Peyer's patch (tissue), 4 donors: ENCODE measurements around the gene TMOD1. TPM values are rescaled to one million over a fixed set of nuclear protein-coding genes. Genes with fewer than 3 reads are reported as not detected.

ENCODE experiments used
- DNase-seq, 3 donors: peaks; one replicate each; pipeline ENCODE4 v3.0.0-alpha.2; 2017 to 2019
- H3K27ac ChIP-seq, 4 donors: fragments of 200-600 bp; sonication (generic); one replicate each; pipeline ENCODE4 v1.5.1; 2016 to 2019
- H3K27me3 ChIP-seq, 2 donors: fragments of 200-600 bp; sonication (generic); one replicate each; pipeline ENCODE4 v1.5.1; 2019
- H3K36me3 ChIP-seq, 3 donors: fragments of 200-600 bp; sonication (generic); one replicate each; pipeline ENCODE4 v1.5.1; 2016 to 2019
- H3K4me1 ChIP-seq, 4 donors: fragments of 200-600 bp; sonication (generic); one replicate each; pipeline ENCODE4 v1.5.1; 2016 to 2019
- H3K4me3 ChIP-seq, 4 donors: fragments of 200-600 bp; sonication (generic); 1 replicate in 3 of 4; 2 replicates in 1 of 4; pipeline ENCODE4 v1.5.1; 2016 to 2019; ENCODE audit warnings: mild to moderate bottlenecking in 1 of 4
- H3K9me3 ChIP-seq, 4 donors: fragments of 200-600 bp; sonication (generic); one replicate each; pipeline ENCODE4 v1.5.1; 2016 to 2019; ENCODE audit warnings: mild to moderate bottlenecking in 1 of 4
- POLR2A ChIP-seq, 2 donors: fragments of 450-650 bp; IDR thresholded peaks; one replicate each; pipeline ENCODE4 v1.5.1; 2017; ENCODE audit warnings: antibody characterized with exemption in 2 of 2, mild to moderate bottlenecking in 2 of 2, moderate library complexity in 2 of 2
- total RNA-seq, 4 donors: library from RNA; depleted of rRNA; stranded (reverse); fragments of >200 nt; gene quantifications; one replicate each; pipeline ENCODE4 v1.1.0, GENCODE V29; 2016
- TF ChIP-seq, protein P1 (sequence below), 6 experiments: fragments of 450-650 bp in 4 of 6; fragments of 200-600 bp in 2 of 6; sonication (generic) in 1 of 6; IDR thresholded peaks; one replicate each; pipeline ENCODE4 v1.5.1; 2017 to 2019; ENCODE audit warnings: antibody characterized with exemption in 6 of 6, mild to moderate bottlenecking in 3 of 6, moderate library complexity in 1 of 6

TMOD1 gene
- total RNA-seq, 4 donors from 2014 or later: 2.6 to 15.7 (median 4.9) TPM

DNA sequence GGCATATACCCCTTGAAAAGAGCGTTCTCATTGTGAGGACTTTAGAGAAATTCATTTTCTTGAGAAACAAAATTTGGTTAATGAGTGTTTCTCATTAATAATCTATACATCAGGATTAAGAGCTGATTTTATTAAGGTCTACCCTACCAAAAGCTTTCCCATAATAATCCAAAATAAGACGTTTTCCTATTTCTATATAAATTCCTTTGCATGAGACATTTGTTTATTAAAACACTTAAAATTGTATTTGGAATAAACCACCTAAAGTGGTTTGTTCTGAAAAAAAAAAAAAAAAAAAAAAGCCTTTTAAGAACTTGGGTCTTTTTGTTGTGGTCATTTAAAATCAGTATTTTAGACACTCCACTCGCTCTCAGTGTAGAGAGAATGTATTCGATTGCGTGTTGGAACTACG, 695 bp upstream of the TMOD1 start:
- TF ChIP-seq, protein P1, sequence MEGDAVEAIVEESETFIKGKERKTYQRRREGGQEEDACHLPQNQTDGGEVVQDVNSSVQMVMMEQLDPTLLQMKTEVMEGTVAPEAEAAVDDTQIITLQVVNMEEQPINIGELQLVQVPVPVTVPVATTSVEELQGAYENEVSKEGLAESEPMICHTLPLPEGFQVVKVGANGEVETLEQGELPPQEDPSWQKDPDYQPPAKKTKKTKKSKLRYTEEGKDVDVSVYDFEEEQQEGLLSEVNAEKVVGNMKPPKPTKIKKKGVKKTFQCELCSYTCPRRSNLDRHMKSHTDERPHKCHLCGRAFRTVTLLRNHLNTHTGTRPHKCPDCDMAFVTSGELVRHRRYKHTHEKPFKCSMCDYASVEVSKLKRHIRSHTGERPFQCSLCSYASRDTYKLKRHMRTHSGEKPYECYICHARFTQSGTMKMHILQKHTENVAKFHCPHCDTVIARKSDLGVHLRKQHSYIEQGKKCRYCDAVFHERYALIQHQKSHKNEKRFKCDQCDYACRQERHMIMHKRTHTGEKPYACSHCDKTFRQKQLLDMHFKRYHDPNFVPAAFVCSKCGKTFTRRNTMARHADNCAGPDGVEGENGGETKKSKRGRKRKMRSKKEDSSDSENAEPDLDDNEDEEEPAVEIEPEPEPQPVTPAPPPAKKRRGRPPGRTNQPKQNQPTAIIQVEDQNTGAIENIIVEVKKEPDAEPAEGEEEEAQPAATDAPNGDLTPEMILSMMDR (IDR thresholded peaks at IDR 0.05): no peak
- TF ChIP-seq POLR2A (IDR thresholded peaks at IDR 0.05): no peak
- DNase-seq: no peak
- Histone ChIP-seq H3K27ac (no peak overlapping the region), H3K36me3 (peaks cover 0 to 11% (median 5%) of the 10 kb centered on the region in 3 donors), H3K27me3 (no peaks in the 10 kb centered on the region), H3K9me3 (peaks cover 0 to 4% (median 0%) of the 10 kb centered on the region in 4 donors), H3K4me3 (peak overlapping the region; percentile 51 to 79 (median 59)), H3K4me1 (peaks cover 3 to 21% (median 8%) of the 10 kb centered on the region in 4 donors)

DNA sequence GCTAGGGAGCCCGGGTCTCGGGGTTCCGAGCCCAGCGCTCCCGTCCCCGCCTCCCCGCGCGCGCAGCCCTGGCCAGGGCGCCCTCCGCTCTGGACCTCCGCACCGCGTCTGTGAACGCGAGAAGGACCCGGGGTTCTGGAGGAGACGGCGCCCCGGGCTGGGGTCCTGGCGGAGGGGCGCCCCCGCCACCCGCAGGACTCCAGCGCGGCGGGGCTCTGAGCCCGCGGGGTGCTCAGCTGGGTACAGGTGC, 431 bp downstream of the TMOD1 start:
- Histone ChIP-seq H3K4me1 (peaks cover 3 to 21% (median 8%) of the 10 kb centered on the region in 4 donors), H3K27ac (peak overlapping the region in 3 of 4 donors; percentile 32 to 76 (median 50)), H3K4me3 (peak overlapping the region; percentile 51 to 79 (median 59)), H3K9me3 (peaks cover 0 to under 1% (median 0%) of the 10 kb centered on the region in 4 donors), H3K36me3 (peaks cover 0 to under 1% (median 0%) of the 10 kb centered on the region in 3 donors), H3K27me3 (no peaks in the 10 kb centered on the region)
- TF ChIP-seq, protein P1 (IDR thresholded peaks at IDR 0.05): no peak
- no peak for TF ChIP-seq POLR2A (IDR thresholded peaks at IDR 0.05)
- DNase-seq: no peak

DNA sequence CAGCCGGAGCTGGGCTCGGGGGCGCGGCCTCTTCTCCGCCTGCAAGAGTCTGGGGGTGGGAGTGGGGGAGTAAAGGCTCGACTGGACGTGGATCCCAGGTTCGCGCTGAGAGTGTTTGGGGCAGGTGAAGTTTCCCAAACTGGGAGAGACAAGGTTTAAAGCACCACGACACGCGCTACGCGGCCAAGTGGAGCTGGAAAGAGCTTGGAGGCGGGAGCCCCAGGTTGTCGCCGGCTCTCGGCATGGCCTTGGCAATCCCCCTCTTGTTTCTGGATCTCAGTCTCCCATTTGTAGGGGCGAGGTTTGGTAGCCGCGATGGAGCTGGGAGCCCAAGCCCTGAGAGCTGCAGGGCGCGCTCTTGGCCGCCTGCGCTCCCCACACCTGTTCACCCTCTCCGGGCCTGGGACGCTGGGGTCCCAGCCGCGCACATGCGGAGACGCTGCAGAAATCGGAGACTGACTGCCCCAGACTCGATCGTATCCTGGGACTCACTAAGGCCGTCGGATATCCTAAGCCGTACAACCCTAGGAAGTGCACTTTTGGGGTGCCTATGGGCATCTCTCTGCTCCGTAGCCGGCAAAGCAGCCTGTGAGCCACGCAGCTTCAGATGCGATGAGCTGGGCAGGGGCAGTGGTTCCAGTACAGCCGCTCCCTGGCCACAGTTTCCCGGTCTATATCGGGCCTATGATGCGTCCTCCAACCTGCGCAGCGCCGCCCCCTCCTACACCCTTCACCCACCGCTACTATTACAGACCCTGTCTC, 937 bp downstream of the TMOD1 start:
- Histone ChIP-seq H3K36me3 (no peaks in the 10 kb centered on the region), H3K9me3 (no peaks in the 10 kb centered on the region), H3K27me3 (no peaks in the 10 kb centered on the region), H3K27ac (peak overlapping the region in 3 of 4 donors; percentile 32 to 76 (median 50)), H3K4me1 (peaks cover 3 to 21% (median 8%) of the 10 kb centered on the region in 4 donors), H3K4me3 (peak overlapping the region; percentile 51 to 79 (median 59))
- DNase-seq: no peak
- TF ChIP-seq, protein P1 (IDR thresholded peaks at IDR 0.05): no peak
- TF ChIP-seq POLR2A (IDR thresholded peaks at IDR 0.05): no peak

DNA sequence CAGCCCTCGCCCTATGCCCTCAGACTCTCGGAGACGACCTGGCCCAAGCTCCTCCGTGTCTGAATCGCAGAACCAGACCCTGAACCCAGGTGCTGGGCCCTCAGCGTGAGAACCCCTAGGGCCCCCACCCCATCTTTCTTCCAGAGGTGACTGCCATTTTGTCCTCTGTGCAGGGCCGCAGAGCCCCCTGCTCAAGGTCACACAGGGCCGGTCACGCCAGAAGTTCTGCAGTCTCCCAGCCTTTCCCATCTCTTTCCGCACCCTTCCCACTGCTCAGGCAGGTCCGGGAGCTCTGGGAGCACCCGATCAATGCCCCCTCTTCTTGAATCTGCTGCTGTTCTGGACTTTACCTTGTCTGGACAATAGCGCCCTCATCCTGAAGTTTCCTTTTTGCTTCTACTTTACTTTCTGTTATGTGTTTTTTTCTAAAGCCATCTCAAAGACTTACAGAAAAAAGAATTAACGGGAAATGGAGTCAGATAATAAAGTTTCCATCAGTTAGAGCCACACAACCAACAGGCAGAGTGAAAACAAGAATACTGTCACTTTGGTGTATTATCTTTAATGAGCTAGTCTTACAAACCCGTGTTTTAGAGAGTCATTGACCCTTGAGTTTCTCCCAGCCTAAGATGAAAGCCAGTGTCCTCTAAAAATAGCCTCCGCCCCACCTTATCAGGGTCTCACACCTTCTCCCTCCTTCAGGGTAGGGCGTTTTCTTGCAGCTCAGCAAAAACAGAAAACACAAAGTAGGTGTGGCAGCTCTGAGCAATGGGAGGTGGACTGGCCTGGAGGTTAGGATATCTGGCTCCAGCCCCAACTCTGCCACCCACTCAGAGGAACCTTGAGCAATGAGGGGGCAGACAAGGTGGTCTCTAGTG, 1.8 kb downstream of the TMOD1 start:
- no peak for DNase-seq

DNA sequence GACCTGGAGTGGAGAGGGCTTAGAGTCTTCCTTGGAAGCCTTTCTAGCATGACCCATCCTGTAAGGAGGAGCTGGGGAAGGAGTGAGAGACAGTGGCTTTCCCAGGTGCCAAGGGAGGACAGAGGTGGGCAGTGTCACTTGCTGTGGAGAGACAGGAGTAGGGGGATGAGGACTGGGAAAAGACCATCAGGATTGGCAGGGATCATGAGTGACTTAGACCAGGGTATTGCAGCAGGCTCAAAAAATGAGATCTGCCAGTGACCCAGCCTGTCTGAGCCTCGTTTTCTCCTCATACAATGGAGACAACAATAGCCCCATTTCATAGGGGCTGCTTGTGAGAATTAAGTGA, 2.4 kb downstream of the TMOD1 start:
- no peak for DNase-seq
- no peak overlapping the region for H3K4me3 ChIP-seq
- peak overlapping the region in 2 of 4 donors; percentile 18 to 53 for H3K27ac ChIP-seq
- H3K4me1 ChIP-seq: peaks cover 3 to 21% (median 8%) of the 10 kb centered on the region in 4 donors
- no peaks in the 10 kb centered on the region for H3K27me3 ChIP-seq
- TF ChIP-seq POLR2A (IDR thresholded peaks at IDR 0.05): no peak
- TF ChIP-seq, protein P1 (IDR thresholded peaks at IDR 0.05): no peak
- H3K36me3 ChIP-seq: no peaks in the 10 kb centered on the region
- no peaks in the 10 kb centered on the region for H3K9me3 ChIP-seq

More for the DNA sequence above, 1.8 kb downstream of the TMOD1 start:
- Histone ChIP-seq H3K4me1 (peaks cover 3 to 21% (median 8%) of the 10 kb centered on the region in 4 donors), H3K4me3 (peak overlapping the region; percentile 51 to 79 (median 59)), H3K9me3 (no peaks in the 10 kb centered on the region), H3K27ac (peak overlapping the region in 2 of 4 donors; percentile 18 to 76), H3K27me3 (no peaks in the 10 kb centered on the region), H3K36me3 (no peaks in the 10 kb centered on the region)
- no peak for TF ChIP-seq POLR2A (IDR thresholded peaks at IDR 0.05)
